ENCODE data around the gene ITPA. TPM values are rescaled to one million over a fixed set of nuclear protein-coding genes. Genes with fewer than 3 reads are reported as not detected.

Gene ITPA
- total and polyA plus RNA-seq, 2 donors (not counting 3 experiments of a cell fraction or from before 2014, with no cell fraction given), result 43.2 to 65.0 TPM

DNA sequence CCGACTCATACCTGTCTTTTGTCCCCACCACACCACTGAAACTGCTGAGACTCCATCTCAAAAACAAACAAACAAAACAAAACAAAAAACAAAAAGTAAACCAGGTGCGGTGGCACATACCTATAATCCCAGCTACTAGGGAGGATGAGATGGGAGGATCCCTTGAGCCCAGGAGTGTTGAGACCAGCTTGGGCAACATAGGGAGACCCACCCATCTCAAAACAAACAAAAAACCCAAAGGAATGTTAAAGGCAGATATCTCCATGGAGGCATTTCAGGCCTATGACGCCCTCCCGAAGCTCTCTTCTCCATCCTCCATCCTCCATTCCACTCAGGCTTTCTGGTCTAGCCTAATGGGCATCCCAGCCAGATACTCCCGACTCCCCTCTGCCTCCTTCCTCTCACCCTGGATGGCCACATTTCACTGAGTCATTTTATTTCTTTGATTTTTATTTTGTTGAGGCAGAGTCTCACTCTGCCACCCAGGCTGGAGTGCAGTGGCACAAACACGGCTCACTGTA, 32.9 kb downstream of the ITPA start:
- Histone ChIP-seq H3K4me1 (ENCODE audit: control insufficient read depth, extremely low read depth, insufficient read depth, low read length) (peaks cover 14% of the 10 kb centered on the region), H3K9me1 (replicated peaks; ENCODE audit: control insufficient read depth, extremely low read depth, insufficient read depth, low read length) (no peaks in the 10 kb centered on the region), H3K9ac (replicated peaks; ENCODE audit: extremely low read depth, insufficient read depth, low read length) (no peak overlapping the region), H3K4me3 (replicated peaks in 1 of 3; ENCODE audit: insufficient read depth in 1 of 3, low read depth in 1 of 3, low read length in 3 of 3) (no peak overlapping the region), H3K9me3 (replicated peaks; ENCODE audit: control insufficient read depth, insufficient read depth, low read length) (no peaks in the 10 kb centered on the region), H3K79me2 (ENCODE audit: control insufficient read depth, insufficient read depth, low read length) (no peaks in the 10 kb centered on the region), H4K20me1 (replicated peaks; ENCODE audit: control insufficient read depth, extremely low read depth, insufficient read depth, low read length) (no peaks in the 10 kb centered on the region), H3K27me3 (ENCODE audit: control insufficient read depth in 2 of 2, insufficient read depth in 2 of 2, low read length in 2 of 2) (peaks cover 0 to 12% of the 10 kb centered on the region in 2 experiments), H3K27ac (ENCODE audit: insufficient read depth, low read depth, low read length) (no peak overlapping the region), H3K4me2 (ENCODE audit: insufficient read depth, low read length) (no peak overlapping the region), H3K36me3 (ENCODE audit: control insufficient read depth in 2 of 2, extremely low read depth in 1 of 2, insufficient read depth in 2 of 2, low read length in 2 of 2) (no peaks in the 10 kb centered on the region), H2AFZ (ENCODE audit: low read depth, low read length) (no peak overlapping the region)
- no TSS peak for BruUV-seq (replicated peaks)
- ChIA-PET POLR2A (no interaction called here), CTCF (interaction anchor here (1.2 kb wide), 1 partner anchor 8 kb away, joined by 7 read pairs; no protein-coding TSS in a partner anchor)
- intact Hi-C loops (cut with micrococcal nuclease) (no loop called here), dilution Hi-C loops (cut with MboI; ENCODE audit: extremely low pct_ligation_motif_present, low sequenced_read_pairs) (no loop called here)
- FAIRE-seq, result no peak
- TF ChIP-seq MYC (IDR thresholded peaks at IDR 0.05; ENCODE audit: low read depth, low read length), result no peak
- no peak for TF ChIP-seq POLR2AphosphoS5 (IDR thresholded peaks at IDR 0.05; ENCODE audit: insufficient read depth, low read depth, low read length)
- TF ChIP-seq FOS (IDR thresholded peaks at IDR 0.05; ENCODE audit: borderline replicate concordance, insufficient read depth, low read length), result no peak
- TF ChIP-seq GATA2 (IDR thresholded peaks at IDR 0.05; ENCODE audit: insufficient read depth, insufficient read length, low read depth, low read length), result no peak
- TF ChIP-seq, protein P1, sequence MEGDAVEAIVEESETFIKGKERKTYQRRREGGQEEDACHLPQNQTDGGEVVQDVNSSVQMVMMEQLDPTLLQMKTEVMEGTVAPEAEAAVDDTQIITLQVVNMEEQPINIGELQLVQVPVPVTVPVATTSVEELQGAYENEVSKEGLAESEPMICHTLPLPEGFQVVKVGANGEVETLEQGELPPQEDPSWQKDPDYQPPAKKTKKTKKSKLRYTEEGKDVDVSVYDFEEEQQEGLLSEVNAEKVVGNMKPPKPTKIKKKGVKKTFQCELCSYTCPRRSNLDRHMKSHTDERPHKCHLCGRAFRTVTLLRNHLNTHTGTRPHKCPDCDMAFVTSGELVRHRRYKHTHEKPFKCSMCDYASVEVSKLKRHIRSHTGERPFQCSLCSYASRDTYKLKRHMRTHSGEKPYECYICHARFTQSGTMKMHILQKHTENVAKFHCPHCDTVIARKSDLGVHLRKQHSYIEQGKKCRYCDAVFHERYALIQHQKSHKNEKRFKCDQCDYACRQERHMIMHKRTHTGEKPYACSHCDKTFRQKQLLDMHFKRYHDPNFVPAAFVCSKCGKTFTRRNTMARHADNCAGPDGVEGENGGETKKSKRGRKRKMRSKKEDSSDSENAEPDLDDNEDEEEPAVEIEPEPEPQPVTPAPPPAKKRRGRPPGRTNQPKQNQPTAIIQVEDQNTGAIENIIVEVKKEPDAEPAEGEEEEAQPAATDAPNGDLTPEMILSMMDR (IDR thresholded peaks at IDR 0.05; ENCODE audit: extremely low read depth in 1 of 2, insufficient read depth in 1 of 2, low read depth in 1 of 2, low read length in 2 of 2), result no peak
- no peak for TF ChIP-seq POLR2A (IDR thresholded peaks at IDR 0.05; ENCODE audit: low read depth, low read length)
- TF ChIP-seq EZH2 (IDR thresholded peaks at IDR 0.05; ENCODE audit: borderline replicate concordance, low read depth, low read length, severe bottlenecking), result no peak
- TF ChIP-seq, protein P2, sequence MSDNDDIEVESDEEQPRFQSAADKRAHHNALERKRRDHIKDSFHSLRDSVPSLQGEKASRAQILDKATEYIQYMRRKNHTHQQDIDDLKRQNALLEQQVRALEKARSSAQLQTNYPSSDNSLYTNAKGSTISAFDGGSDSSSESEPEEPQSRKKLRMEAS (IDR thresholded peaks at IDR 0.05; ENCODE audit: insufficient read depth, insufficient read length), result no peak
- TF ChIP-seq JUN (IDR thresholded peaks at IDR 0.05; ENCODE audit: borderline replicate concordance, insufficient read depth, insufficient read length, low read depth), result no peak
- DNase-seq (ENCODE audit: low read depth, low spot score), result no peak
